GM13976 (cell line): Measurements from ENCODE around the gene HOXB2.
"Not testable (repeated sequence)": the region's sequence is repeated elsewhere in the genome, so short reads cannot be mapped to it uniquely, and the experiment has no call there.

ENCODE experiments used
- DNase-seq: peaks from one replicate; pipeline ENCODE4 v3.0.0; 2012; ENCODE audit warnings: low spot score
- in situ Hi-C: fragments of 300-500 bp; cut with MboI; formaldehyde crosslinking; loops from one replicate; pipeline ENCODE4 v1.12.0; 2022; ENCODE audit warnings: low sequenced_read_pairs, mixed read lengths, inconsistent platforms; ENCODE audit not compliant: unreplicated experiment
- TF ChIP-seq, protein P1 (sequence below): IDR thresholded peaks from 2 replicates; pipeline ENCODE4 v1.5.1; 2012; ENCODE audit warnings: borderline replicate concordance, mild to moderate bottlenecking; ENCODE audit not compliant: insufficient read depth; ENCODE audit errors: extremely low read depth, missing control alignments, control extremely low read depth

The HOXB2 gene

DNA sequence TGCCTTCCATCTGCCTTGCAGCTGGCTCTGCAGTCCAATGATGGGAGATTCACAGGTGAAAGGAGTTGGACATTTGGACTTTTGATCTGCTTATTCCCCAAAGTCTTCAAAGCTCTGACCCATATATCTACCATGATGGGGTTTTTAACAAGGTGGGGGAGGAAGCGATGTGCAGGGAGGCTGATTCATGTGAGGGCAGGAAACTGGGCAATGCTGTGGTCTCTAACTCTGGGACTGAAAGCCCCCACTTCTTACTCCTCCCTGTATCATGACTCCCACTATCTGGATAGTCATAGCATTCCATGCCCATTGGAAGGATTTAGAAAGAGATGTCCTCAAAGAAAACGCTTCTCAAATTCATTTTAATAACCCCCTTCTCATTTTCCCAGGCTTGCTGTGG is 30.4 kb downstream of the HOXB2 start:
- TF ChIP-seq, protein P1, sequence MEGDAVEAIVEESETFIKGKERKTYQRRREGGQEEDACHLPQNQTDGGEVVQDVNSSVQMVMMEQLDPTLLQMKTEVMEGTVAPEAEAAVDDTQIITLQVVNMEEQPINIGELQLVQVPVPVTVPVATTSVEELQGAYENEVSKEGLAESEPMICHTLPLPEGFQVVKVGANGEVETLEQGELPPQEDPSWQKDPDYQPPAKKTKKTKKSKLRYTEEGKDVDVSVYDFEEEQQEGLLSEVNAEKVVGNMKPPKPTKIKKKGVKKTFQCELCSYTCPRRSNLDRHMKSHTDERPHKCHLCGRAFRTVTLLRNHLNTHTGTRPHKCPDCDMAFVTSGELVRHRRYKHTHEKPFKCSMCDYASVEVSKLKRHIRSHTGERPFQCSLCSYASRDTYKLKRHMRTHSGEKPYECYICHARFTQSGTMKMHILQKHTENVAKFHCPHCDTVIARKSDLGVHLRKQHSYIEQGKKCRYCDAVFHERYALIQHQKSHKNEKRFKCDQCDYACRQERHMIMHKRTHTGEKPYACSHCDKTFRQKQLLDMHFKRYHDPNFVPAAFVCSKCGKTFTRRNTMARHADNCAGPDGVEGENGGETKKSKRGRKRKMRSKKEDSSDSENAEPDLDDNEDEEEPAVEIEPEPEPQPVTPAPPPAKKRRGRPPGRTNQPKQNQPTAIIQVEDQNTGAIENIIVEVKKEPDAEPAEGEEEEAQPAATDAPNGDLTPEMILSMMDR, result no peak
- DNase-seq, result no peak
- in situ Hi-C loops, result no loop called here

DNA sequence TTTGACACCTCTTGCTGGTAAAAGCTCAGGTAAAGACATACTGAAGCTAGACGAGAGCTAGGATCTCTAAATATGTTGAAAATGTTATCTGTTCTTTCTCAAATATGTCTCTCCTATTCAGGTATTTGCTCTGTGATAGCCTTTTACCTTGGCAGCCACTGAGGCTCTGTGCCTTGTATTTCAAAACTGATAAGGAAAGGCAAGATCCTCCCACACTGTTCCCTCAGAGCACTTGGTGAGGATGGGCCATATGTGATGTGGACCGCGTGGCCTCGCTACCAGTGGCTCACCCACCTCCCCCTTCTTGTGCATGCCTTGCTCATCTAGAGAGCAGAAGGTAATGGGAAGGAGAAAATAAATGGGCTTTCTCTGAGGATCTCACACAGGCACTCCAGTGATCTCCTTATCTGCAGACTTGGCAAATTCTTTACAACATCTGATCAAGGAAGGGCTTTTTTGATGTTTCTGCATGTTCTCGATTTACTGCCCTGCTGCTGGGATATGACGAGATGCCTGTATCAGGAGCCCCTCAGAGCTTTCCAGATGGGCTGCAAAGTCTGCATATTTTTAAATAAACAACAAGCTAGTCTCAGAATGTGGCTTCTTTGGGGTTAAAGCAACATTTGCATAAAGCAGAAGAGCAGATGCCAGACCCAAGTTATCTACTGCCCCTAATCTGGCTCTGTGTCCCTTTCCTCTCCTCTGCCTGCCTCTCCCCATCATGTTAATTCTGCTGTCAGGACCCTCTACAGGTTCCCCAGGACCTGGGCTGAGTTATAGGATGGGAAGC is 31.0 kb downstream of the HOXB2 start:
- TF ChIP-seq, protein P1, result no peak
- in situ Hi-C loops, result no loop called here
- DNase-seq, result no peak

DNA sequence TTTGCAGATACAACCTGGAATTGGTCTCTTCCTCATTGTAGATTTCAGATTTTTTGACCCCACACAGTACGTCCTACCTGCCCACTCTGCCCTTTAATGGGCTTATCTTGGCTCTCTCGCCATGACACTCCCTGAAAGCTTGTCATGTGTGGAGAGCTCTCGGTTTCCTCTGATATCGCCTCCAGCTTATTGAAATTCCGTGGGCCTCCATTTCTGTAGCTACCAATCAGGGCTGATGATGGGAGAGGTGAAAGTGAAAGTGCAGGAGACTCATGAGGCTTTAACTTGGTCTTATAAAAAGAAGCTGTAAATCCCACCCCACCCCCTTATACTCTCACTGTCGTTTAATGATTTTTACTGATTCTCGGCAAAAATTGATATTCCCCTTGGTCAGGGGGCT is 31.8 kb downstream of the HOXB2 start:
- in situ Hi-C loops, result no loop called here
- TF ChIP-seq, protein P1, result no peak
- DNase-seq, result no peak

DNA sequence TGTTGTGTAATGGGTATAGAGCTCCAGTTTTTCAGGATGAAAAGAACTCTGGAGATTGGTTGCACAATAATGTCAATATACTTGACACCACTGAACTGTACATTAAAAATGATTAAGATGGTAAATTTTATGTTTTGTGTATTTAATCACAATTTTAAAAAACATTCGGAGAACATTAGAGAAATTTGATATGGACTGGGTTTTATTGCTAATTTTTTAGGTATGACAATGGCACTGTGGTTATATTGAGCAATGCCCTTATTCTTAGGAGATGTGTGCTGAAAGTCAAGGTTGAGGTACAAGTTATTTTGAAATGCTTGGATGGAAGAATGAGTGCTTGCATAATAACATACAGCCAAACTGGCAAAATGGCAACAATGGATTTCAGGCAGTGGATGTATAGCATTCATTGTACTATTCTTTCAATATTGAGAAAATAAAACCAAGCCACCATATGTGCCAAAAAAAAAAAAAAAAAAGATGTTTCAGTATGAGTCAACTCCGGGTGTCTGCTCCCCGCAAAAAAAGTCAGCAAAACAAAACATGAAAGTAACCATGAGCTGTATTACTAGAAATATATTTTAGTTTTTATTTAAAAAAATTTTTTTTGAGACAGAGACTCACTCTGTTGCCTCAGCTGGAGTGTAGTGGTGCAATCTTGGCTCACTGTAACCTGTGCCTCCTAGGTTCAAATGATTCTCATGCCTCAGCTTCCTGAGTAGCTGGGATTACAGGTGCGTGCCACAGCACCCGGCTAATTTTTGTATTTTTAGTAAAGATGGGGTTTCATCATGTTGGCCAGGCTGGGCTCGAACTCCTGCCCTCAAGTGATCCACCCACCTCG is 33.9 kb downstream of the HOXB2 start:
- in situ Hi-C loops, result no loop called here
- DNase-seq, result peak; percentile 67
- TF ChIP-seq, protein P1, result no peak

DNA sequence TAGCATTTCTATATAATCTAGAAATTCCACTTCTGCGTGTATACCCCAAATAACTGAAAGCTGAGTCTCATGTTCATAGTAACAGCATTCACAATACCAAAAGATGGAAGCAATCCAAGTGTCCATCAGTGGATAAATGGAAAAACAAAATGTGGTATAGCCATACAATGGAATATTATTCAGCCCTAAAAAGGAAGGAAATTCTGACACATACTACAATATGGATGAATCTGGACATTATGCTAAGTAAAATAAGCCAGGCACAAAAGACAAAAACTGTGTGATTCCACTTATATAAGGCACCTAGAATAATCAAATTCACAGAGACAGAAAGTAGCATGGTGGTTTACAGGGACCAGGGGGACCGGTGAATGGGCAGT is 34.5 kb downstream of the HOXB2 start:
- DNase-seq, result no peak

DNA sequence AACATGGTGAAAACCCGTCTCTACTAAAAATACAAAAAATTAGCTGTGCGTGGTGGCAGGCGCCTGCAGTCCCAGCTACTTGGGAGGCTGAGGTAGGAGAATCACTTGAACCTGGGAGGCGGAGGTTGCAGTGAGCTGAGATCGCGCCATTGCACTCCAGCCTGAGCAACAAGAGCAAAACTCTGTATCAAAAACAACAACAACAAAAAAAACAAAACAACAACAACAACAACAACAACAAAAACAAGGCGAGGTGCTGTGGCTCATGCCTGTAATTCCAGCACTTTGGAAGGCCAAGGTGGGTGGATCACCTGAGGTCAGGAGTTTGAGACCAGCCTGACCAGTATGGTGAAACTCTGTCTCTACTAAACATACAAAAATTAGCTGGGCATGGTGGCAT is 35.2 kb downstream of the HOXB2 start:
- in situ Hi-C loops, DNase-seq: not testable (repeated sequence)

More for the DNA sequence above, 34.5 kb downstream of the HOXB2 start:
- TF ChIP-seq, protein P1, result no peak
- in situ Hi-C loops, result no loop called here

DNA sequence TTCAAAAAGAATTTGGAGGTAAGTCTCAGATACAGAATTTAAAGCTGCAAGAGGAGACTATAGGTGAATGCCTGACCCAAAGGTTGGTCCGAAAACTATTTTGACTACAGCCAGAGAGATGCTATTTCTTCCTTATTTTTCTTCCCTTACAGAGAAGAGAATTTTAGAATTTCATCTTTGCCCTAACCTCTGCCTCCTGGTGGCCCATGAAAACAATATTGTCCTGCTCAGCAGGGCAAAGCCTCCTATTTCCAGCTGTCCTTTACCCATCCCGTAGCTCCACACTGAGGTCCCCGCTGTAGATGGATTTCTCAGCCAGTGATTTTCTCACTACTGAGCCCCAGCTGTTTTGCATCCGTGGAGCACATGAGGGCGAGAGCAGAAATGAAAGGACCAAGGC is 38.7 kb downstream of the HOXB2 start:
- TF ChIP-seq, protein P1, result no peak
- no peak for DNase-seq
- in situ Hi-C loops, result no loop called here
